HG02610 (cell line): ENCODE data around the gene SULT6B1.
"Not testable (repeated sequence)": the region's sequence is repeated elsewhere in the genome, so short reads cannot be mapped to it uniquely, and the experiment has no call there.

Source experiments
- ATAC-seq: cut with Tn5 transposase; IDR thresholded peaks from one replicate; pipeline ENCODE4 v1.9.1; 2021; ENCODE audit warnings: mild to moderate bottlenecking, moderate library complexity; ENCODE audit not compliant: unreplicated experiment

Gene SULT6B1

DNA sequence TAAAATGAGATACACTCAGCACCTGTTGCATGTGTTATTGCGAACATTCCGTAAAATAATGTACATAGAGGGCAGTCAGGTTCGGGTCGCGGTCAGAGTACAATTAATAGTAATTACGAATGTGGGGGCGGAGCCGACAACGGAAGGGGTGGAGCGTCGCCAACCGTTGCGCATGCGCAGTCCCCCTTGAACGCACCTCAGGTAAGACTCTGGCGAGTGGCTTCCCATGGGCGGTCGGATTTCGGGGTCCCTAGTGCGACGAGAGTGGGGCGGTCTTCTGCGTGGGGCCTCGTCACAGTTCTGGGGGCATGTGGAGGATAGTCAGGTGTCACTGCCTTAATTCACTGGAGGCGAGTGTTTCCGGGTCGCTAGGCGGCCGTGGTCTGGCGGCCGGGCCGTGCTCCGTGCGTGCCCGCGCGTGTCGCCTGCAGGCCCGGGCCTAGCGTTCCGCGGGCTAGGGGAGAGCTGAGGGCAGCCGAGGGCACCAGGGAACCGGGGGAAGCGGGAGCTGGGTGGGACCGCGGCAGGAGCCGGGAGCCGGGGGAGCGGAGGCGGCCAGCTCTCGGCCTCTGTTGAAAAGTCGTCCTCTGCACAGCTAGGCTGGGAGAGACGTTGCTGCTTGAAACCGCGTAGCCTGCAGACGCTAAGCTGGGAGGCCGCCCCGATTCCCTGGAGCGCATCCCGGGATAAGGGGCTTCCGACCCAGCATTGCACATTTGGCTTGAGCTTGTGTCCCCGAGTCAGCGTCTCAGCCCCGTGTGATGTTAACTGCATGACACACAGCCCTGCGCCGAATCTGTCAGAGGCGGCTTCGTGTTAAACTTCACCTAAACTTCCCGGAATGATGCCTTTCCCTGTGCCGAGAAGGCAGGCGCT is 8.1 kb upstream of the SULT6B1 start, which contains the start of gene CEBPZOS:
CEBPZOS (plus strand) TSS at position 177 of the 876 bp plus-strand sequence. CDS start 3,209 bp downstream, outside the sequence.
- peak; percentile 84 for ATAC-seq

DNA sequence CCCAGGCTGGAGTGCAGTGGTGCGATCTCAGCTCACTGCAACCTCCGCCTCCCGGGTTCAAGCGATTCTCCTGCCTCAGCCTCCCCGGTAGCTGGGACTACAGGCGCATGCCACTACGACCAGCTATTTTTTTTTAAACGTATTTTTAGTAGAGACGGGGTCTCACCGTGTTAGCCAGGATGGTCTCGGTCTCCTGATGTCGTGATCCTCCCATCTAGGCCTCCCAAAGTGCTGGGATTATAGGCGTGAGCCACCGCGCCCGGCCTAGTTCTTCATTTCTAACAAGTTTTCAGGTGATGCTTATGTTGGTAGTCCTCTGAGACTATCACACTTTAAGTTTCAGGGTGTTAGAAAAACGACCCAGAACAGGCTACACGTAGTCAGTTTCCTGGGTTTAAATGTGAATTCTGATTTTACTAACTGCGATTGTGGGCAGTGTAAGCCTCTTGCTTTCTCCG is 7.4 kb upstream of the SULT6B1 start:
- ATAC-seq, result not testable (repeated sequence)

DNA sequence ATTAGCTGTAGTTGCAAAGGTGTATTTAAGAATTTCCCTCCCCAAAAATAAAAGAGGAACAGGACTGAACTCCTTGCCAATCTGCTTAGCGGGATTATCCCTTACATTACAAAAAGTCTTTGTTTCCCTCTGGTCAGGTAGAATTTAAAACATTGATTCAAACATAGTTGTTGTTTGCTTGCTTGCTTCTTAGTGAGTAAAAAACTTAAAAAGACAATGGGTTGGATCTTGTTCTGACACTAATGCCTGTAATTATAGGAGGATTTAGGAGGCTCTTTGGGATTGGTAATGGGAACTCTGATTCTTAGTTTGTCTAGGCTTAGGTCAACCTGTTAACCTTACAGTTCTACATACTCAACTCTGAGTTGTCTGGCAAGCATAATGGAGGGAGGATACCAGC is 4.1 kb upstream of the SULT6B1 start:
- no peak for ATAC-seq

DNA sequence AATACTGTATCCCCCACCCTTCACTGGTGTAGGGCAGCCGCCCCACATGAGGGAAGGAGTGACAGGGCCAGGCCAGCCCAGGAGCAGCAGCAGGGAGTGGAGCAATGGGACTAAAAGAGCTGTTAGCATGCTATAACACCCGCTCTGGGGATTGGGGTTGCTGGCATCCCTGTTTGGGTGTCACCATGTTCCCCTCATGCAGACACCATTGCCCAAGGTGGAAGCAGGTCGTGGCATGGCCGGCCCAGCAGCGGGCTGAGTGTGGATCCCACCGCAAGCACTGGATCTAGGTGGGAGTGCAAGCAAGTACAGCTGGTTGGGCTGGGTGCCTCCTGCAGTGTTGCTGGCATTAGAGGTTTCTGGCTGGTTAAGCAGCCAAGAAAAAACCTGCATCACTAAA is 3.3 kb upstream of the SULT6B1 start:
- ATAC-seq, result no peak

DNA sequence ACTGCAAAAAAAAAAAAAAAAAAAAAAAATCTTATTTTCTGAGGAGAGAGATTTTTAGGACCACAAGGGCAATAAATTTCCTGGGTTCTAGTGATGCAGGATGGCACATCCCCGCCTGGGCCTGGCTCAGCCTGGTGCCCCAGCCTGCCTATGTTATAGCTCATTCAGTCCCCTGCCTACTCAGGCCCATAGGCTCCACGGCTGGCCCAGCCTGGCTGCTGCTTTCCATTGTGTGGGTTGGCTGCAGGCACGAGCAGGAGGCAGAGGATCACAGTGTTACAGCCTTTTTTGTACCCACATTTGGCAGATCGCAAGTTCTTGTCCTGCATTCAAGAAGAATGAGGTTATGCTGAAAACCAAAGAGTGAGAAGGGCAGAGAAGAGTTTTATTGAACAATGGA is 2.8 kb upstream of the SULT6B1 start:
- ATAC-seq, result no peak

DNA sequence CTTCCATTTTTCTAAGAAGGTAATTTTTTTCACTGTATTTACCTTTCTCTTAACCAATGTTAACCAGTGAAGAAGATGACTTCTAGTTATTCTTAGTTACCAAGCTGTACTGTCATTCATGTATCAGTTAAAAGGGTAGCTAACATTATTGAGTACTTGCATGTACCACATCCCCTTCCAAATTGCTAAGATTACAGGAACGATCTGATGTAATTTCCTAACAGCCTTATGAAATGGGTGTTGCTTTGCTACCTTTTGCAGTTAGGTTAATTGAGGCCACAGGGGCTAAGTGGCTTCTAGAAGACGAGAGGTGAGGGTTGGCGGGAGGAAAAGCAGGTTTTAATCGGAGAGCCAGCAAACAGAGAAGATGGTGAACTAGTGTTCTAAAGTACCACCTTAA is 1.8 kb upstream of the SULT6B1 start:
- ATAC-seq, result no peak

DNA sequence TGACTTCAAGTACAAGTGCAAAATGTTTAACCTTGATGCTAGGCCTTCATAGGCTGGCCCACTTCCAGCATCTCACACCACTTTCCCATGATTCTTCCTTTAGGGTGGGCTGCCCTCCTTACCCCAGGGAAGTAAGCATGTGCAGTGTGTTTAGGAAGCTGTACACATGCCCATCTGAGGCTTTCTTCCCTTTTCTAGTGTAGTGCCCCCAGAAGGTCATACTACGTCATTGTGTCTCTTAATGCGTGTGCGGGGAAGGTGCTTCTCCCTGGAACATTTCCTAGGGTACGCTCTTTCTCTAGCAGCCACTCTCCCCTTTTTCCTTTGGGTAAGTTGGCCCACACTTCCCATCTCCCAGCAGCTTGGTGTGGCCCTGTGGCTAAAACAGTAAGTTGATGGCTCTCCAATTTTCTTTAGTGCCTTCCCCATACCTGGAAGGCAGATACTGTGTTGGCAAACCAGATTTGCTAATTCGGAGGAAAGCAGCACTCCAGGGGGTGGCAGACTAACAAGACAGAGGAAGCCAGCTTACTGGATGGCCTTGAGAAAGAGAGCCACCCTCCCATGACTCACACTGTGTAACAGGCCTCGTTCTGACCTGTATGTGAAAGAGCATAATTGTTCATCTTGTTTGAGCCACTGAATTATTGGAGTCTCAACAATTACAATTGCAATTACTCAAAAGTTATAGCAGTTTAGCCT is 1.1 kb upstream of the SULT6B1 start:
- no peak for ATAC-seq

DNA sequence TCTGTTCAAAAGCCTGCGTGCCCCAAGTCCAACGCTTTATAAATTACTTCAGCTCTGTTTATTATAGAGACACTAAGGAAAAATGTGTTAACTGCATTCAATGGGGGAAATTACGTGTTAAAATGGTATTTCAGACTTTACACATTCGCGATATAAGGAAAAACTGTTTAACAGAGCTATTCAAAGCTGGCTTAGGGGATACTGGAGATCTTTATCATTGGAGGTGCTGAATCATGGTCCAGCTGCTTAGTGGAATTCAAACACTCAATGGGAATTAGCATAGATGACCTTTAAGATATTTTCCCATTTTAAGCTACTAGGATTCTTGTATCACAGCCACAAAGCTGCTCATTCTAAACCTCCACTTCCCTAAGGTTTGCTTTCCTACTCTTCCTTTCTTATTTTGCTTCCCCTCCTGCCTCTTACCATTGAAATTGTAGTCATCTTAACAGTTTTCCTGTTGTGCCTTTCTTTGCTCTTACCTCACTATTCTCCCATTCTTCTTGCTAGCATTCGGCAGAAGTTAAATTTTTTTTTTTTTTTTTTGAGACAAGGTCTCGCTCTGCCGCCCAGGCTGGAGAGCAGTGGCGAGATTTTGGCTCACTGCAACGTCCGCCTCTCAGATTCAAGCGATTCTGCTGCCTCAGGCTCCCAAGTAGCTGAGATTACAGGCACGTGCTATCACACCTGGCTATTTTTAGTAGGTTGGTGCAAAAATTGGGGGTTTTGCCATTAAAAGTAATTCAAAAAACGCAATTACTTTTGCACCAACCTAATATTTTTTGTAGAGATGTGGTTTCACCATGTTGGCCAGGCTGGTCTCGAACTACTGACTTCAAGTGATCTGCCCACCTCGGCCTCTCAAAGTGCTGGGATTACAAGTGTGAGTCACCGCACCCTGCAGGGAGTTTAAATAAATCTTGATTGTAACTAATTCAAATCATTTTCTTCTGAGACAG is 6.5 kb downstream of the SULT6B1 start:
- no peak for ATAC-seq

DNA sequence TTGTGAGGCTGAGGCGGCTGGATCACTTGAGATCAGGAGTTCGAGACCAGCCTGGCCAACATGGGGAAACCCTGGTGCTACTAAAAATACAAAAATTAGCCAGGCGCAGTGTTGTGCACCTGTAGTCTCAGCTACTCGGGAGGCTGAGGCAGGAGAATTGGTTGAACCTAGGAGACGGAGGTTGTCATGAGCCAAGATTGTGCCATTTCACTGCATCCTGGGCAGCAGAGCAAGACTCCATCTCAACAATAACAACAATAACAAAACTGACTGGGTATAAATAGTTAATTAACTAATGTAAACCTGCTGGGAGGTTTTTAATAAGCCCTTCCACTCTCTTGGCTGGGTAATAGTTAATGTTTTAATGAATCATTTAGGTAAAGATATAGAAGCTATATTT is 7.8 kb downstream of the SULT6B1 start:
- no peak for ATAC-seq

DNA sequence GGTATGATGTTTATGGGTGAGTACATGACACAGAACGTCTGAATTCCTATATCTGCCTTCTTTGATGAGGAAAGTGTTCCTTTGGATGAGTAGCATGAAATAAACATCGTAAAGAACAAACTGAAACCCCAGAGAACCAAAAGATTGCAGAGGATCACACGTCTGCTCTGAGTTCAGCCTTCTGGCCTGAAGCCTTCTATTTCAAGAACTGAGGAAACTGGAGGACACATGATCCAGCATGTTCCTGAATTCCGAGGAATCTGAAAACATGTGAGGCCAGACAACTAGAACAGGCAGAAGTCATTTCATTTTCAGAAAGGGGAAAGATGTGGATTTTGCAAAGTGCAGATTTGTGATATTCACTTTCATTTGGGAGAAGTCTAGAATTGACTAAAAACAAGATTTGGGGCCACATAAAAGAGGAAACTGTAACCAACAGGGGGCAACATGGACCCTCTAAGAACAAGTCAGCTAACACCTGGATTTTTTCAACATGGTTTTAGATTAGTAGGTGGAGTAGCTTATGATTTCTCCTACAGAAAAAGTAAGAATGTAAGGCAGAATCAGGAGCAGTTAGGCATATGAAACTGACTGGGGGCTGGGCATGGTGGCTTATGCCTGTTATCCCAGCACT is 8.3 kb downstream of the SULT6B1 start:
- ATAC-seq, result no peak

DNA sequence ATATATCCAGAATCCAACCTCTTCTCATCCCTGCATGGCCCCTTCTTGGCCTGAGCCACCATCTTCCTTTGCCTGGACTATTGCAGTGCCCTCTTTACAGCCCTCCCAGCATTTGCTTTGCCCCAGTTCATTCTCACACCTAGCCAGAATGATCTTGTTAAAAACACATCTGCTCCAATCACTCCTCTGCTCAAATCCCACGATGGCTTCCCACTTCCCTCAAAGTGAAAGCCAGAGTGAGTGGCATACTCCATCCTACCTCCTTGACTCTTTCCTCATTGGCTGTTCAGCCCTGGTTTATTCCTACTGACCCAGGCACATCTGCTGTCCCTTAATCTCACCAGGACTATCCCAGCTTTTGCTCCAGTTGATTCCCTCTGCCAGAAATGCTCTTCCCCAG is 14.7 kb downstream of the SULT6B1 start:
- no peak for ATAC-seq

DNA sequence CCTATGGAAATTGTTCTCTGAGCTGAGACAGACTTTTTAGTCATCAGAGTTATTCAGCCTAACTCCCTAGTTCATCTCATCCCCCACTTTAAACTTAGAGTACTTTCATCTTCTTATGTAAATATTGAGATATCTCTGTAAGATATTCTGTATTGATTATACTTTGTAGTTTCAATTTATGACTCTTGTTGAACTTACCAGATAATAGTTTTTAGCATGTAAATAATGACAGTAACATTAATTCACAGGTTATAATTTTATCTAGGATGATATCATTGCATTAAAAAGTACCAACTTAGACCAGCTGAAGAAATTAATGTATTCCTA is 16.9 kb downstream of the SULT6B1 start:
- ATAC-seq, result no peak

DNA sequence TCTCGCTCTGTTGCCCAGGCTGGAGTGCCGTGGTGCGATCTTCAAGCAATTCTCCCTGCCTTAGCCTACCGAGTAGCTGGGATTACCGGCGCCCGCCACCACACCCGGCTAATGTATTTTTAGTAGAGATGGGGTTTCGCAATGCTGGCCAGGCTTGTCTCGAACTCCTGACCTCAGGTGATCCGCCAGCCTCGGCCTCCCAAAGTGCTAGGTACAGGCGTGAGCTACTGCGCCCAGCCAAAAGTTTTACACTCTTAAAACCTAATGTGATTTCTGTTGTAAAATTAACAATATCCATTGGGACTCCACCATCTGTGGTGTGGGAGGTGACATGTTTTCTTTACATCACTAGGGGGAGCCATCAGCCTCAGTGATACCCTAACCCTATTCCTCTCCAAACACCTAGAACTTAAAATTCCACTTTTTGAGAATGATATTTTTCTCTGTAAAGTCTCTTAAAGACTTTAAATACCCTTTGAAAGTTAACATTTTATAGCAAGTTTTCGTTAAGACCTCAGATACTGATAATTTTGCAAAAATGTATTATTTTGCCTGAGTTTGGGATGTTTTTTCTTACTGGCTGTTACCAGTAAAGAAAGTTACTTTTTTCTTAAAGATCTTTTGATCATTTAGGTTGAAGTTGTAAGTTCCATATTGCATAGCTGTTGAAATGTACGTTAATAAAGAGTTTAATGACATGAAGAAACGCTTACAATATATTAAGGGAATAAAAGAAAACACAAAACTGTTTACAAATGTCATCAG is 20.1 kb downstream of the SULT6B1 start:
- no peak for ATAC-seq

DNA sequence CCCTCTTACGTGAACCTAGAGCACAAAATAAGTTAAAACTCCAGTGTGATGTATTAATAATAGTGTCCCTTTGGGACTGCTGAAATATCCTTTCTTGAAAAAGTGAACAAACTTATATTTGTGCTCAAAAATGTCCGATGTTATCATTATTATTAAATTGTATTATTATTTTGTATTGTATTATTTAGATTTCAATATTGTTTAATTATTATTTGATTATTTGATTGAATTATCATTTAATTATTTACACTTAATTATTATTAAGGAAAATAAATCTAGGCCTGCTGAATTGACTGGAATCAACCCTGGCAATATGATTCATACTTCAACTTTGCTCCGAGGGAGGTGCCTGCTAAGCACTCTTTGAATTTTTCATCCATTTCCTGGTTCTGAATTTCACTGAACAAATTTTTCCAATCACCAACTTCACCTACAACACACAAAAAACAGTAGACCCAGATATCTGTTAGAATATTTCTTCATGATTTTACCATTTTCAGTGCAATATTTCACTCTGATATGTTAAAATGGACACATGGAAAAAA is 20.8 kb downstream of the SULT6B1 start:
- ATAC-seq, result no peak

DNA sequence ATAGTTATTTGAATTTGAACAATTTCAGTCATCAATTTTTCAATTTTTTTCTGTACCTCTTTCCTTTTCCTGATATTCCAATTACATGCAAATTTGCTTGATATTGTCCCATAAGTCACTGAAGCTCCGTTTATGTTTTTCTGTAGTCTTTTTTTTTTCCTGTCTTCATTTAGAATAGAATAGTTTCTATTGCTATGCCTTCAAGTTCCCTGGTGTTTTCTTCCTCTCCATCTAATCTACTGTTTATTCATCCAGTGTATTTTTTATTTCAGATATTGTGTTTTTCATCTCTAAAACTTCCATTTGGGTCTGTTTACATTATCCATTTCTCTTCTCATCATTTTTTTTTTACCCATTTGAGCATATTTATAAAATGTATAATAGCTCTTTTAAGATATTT is 23.7 kb downstream of the SULT6B1 start:
- ATAC-seq, result no peak

DNA sequence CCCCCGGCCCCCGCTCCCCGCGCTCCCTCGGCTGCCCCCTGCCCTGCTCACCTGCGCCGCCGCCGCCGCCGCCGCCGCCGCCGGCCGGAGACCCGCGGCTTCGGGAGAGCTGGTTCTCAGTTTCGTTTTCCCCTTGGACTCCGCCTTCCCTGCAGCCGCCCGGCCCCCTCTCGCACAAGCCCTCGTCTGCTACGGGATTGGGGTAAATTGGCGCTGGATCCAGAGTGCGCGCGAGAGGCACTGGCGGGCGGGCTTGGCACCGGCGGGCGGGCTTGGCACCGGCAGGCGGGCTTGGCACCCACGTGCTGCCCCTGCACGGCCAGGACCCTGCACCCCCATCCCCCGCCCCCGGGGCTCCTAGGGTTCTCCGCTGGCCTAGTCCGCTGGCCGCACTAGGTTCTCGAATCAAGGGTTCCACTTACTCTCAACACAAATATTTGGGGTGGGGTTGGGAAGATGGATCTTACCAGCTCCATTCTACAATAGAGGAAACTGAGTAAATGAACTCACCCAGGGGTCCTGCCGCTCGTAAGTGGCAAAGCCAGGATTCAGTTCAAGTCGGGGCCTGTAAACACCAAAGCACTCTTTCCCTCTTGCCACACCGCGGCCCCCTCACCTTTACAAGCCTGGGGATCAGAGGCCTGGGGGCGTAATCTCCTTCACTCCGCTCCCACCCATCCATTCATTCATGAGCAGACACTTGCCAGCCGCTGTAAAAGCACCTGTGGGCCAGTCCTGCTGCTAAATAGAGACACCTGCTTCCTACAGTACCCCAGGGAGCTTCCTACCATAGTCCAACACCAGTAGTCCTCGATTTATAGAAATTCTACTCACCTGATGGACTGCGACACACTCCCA is 31.4 kb downstream of the SULT6B1 start, which contains the start of gene EIF2AK2:
EIF2AK2 (minus strand) TSS at position 124 of the 858 bp plus-strand sequence. CDS start 9,174 bp downstream, outside the sequence.
- peak; percentile 87 for ATAC-seq

DNA sequence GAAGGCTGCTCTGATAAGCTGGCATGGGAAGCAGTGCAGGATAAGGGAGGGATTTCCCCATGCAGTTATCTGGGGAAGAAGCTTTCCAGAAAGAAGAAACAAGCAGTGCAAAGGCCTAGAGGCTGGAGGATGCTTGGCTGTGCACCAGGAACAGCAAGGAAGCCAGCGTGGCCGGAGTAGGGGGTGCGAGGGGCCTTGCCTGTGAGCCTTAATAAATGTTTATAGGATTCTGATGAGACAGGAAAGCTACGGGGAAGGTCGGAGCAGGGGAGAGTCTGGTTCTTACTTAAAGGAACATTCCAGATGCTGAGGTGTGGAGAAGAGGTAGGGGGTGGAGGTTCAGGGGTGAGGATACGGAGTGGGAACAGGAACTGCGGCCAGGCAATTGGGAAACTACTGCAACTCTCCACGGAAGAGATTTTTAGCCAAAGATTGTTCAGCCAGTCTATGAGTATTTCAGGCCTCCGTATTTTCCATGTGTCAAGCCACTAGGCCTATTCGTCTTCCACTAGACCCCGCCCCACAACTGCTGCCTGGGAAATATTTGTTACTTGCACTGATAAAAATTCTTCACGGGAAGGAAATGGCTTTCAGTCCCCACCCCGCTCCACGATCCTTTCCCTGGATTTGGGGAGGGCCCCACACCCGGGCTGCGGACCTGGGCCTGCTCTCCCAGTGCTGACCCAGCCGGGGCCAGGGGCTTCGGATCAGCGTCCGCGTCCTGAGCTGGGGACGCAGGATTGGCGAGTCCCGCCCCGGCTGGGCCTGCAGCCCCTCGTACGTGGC is 32.2 kb downstream of the SULT6B1 start:
- ATAC-seq, result peak; percentile 9

DNA sequence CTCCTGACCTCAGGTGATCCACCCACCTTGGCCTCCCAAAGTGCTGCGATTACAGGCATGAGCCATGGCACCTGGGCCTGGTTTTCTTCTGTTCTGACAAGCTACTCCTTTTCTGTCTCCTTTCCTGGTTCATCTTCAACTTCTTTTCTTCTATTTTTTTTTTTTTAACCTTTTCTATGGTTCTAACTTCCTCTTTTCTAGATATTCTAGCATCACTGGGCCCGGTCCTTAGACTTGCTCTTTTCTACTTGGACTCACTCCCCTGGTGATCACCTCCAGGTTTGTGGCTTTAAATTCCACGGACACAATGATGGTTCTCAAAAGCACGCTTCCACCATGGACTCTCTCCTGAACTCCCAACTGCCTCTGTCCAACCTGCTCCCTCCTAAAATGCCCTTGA is 33.7 kb downstream of the SULT6B1 start:
- no peak for ATAC-seq
